Measurements from ENCODE around the gene LURAP1L.

DNA sequence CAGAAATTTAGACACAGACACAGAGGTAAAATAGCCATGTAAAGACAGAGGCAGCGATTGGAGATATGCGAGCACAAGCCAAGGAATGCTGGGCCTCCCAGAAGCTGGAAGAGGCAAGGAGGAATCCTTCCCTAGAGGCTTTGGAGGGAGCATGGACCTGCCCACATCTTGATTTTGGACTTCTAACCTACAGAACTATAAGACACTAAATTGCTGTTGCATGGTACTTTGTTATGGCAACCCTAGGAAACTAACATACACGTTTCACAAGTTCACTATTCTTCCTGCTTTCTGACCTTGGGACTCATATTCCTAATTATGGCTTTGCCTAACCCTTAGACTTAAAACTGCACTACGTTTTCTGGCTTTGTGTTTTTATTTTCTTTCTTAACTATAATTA lies 4.6 kb upstream of the LURAP1L start:
- TF ChIP-seq POLR2A (IDR thresholded peaks at IDR 0.05): no peak
- TF ChIP-seq, protein P1, sequence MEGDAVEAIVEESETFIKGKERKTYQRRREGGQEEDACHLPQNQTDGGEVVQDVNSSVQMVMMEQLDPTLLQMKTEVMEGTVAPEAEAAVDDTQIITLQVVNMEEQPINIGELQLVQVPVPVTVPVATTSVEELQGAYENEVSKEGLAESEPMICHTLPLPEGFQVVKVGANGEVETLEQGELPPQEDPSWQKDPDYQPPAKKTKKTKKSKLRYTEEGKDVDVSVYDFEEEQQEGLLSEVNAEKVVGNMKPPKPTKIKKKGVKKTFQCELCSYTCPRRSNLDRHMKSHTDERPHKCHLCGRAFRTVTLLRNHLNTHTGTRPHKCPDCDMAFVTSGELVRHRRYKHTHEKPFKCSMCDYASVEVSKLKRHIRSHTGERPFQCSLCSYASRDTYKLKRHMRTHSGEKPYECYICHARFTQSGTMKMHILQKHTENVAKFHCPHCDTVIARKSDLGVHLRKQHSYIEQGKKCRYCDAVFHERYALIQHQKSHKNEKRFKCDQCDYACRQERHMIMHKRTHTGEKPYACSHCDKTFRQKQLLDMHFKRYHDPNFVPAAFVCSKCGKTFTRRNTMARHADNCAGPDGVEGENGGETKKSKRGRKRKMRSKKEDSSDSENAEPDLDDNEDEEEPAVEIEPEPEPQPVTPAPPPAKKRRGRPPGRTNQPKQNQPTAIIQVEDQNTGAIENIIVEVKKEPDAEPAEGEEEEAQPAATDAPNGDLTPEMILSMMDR (IDR thresholded peaks at IDR 0.05): no peak
